ENCODE results near the gene WDR47.

WDR47 gene

DNA sequence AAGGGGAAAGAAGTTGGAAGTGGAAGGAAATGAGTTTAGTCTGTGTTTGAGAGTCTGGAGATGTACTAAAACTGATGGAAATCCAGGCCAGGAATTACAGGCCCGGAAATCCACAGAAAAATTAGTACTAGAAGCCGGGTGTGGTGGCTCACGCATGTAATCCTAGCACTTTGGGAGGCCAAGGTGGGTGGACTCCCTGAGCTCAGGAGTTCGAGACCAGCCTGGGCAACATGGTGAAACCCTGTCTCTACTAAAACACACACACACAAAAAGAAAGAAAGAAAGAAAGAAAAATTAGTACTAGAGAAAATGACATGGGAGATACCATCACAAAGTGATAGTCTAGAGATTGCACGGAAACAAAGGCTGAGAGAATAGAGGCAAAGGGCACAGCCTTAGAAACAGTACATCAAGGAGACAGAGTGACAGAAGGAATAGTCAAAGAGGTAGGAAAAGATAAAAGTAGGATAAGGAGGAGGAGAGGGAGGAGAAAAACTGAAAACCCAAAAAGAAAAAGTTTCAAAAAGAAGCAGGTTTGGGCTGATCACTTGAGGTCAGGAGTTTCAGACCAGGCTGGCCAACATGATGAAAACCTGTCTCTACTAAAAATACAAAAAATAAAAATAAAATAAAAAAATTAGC, 38.7 kb upstream of the WDR47 start:
- no peak for DNase-seq (ENCODE audit: low spot score)
- Histone ChIP-seq H3K4me2 (ENCODE audit: insufficient read depth, low read length, poor library complexity, severe bottlenecking) (no peak overlapping the region), H3K27ac (replicated peaks; ENCODE audit: low read length) (no peak overlapping the region)

GRCh38 chr1:109079240-109079622, 37.3 kb upstream of the WDR47 start:
- no peak overlapping the region for H2BK120ac ChIP-seq (ENCODE audit: low read depth, low read length)
- no peaks in the 10 kb centered on the region for H3K27me3 ChIP-seq (ENCODE audit: control insufficient read depth in 3 of 3, insufficient read depth in 3 of 3, low read depth in 1 of 3, low read length in 3 of 3)
- no peak overlapping the region for H3K4me2 ChIP-seq (ENCODE audit: insufficient read depth, low read length, poor library complexity, severe bottlenecking)
- H3K14ac ChIP-seq (ENCODE audit: low read length) = no peak overlapping the region
- H2AFZ ChIP-seq (ENCODE audit: low read length) = no peak overlapping the region
- no peak overlapping the region for H4K8ac ChIP-seq (ENCODE audit: low read depth, low read length)
- no peak overlapping the region for H3K4ac ChIP-seq (ENCODE audit: low read length)
- peaks cover 0 to 14% of the 10 kb centered on the region in 2 donors for H3K4me1 ChIP-seq (ENCODE audit: control insufficient read depth in 2 of 2, insufficient read depth in 1 of 2, low read depth in 1 of 2, low read length in 2 of 2)
- no peak overlapping the region for H2BK12ac ChIP-seq (ENCODE audit: low read length)
- H3K23ac ChIP-seq (ENCODE audit: low read depth, low read length, poor library complexity) = no peak overlapping the region
- no peak overlapping the region for H2AK5ac ChIP-seq (ENCODE audit: low read depth, low read length)
- H2BK15ac ChIP-seq (ENCODE audit: low read length) = no peak overlapping the region
- no peak overlapping the region for H3K27ac ChIP-seq (replicated peaks; ENCODE audit: low read length)
- no peaks in the 10 kb centered on the region for H3K9me3 ChIP-seq (replicated peaks in 1 of 2; ENCODE audit: control insufficient read depth in 2 of 2, insufficient read depth in 1 of 2, low read depth in 1 of 2, low read length in 2 of 2)
- no peak overlapping the region for H4K91ac ChIP-seq (ENCODE audit: low read depth, low read length, poor library complexity)
- H3K79me1 ChIP-seq (ENCODE audit: low read depth, low read length) = no peaks in the 10 kb centered on the region
- no peak for DNase-seq (ENCODE audit: low spot score)
- H3K9ac ChIP-seq (ENCODE audit: low read depth, low read length, poor library complexity) = no peak overlapping the region
- H3K4me3 ChIP-seq (ENCODE audit: low read length in 2 of 2) = no peak overlapping the region
- no peak overlapping the region for H3K18ac ChIP-seq (ENCODE audit: low read length)
- no peaks in the 10 kb centered on the region for H3K36me3 ChIP-seq (replicated peaks in 1 of 2; ENCODE audit: control insufficient read depth in 2 of 2, insufficient read depth in 2 of 2, low read length in 2 of 2)
- WGBS, 2 donors (ENCODE audit: extremely low coverage in 2 of 2, insufficient read length in 2 of 2, insufficient replicate concordance in 1 of 2) = 100% methylated on average over 1 of the region's 2 CpGs; no CpG with 5 or more reads in 1 of the 2 donors
- no peak overlapping the region for H2BK5ac ChIP-seq (ENCODE audit: low read length)

More for the DNA sequence above, 38.7 kb upstream of the WDR47 start:
- Histone ChIP-seq H2BK12ac (ENCODE audit: low read length) (no peak overlapping the region), H3K27me3 (ENCODE audit: control insufficient read depth in 3 of 3, insufficient read depth in 3 of 3, low read depth in 1 of 3, low read length in 3 of 3) (no peaks in the 10 kb centered on the region), H2BK15ac (ENCODE audit: low read length) (no peak overlapping the region), H3K4me3 (ENCODE audit: low read length in 2 of 2) (no peak overlapping the region), H2BK120ac (ENCODE audit: low read depth, low read length) (no peak overlapping the region), H3K9ac (ENCODE audit: low read depth, low read length, poor library complexity) (no peak overlapping the region), H3K36me3 (replicated peaks in 1 of 2; ENCODE audit: control insufficient read depth in 2 of 2, insufficient read depth in 2 of 2, low read length in 2 of 2) (no peaks in the 10 kb centered on the region), H4K91ac (ENCODE audit: low read depth, low read length, poor library complexity) (no peak overlapping the region), H3K79me1 (ENCODE audit: low read depth, low read length) (no peaks in the 10 kb centered on the region), H3K23ac (ENCODE audit: low read depth, low read length, poor library complexity) (no peak overlapping the region), H3K4ac (ENCODE audit: low read length) (no peak overlapping the region), H2AK5ac (ENCODE audit: low read depth, low read length) (no peak overlapping the region), H3K9me3 (replicated peaks in 1 of 2; ENCODE audit: control insufficient read depth in 2 of 2, insufficient read depth in 1 of 2, low read depth in 1 of 2, low read length in 2 of 2) (no peaks in the 10 kb centered on the region), H4K8ac (ENCODE audit: low read depth, low read length) (no peak overlapping the region), H2AFZ (ENCODE audit: low read length) (peak overlapping the region; percentile 79), H3K4me1 (ENCODE audit: control insufficient read depth in 2 of 2, insufficient read depth in 1 of 2, low read depth in 1 of 2, low read length in 2 of 2) (peaks cover 0 to 13% of the 10 kb centered on the region in 2 donors), H3K18ac (ENCODE audit: low read length) (no peak overlapping the region), H3K14ac (ENCODE audit: low read length) (no peak overlapping the region), H2BK5ac (ENCODE audit: low read length) (no peak overlapping the region)
- no CpG with 5 or more reads among the region's 5 CpGs for WGBS, 2 donors (ENCODE audit: extremely low coverage in 2 of 2, insufficient read length in 2 of 2, insufficient replicate concordance in 1 of 2)

DNA sequence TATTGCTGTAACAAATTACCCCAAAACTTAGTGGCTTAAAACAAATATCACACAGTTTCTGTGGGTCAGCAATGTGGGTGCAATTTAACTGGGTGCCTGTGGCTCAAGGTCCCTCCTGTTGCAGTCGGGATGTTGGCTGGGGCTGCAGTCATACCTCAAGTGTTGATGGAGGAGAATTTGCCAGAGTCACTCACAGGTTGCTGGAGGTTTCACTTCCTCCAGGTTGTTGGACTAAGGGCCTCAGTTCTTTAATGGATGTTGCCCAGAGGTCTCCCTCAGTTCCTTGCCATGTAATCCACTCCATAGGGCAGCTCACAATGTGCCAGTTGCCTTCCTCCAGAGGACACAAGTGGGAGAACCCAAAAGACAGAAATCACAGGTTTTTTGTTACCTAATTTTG, 36.4 kb upstream of the WDR47 start:
- Histone ChIP-seq H4K91ac (ENCODE audit: low read depth, low read length, poor library complexity) (no peak overlapping the region), H2BK12ac (ENCODE audit: low read length) (no peak overlapping the region), H3K27ac (replicated peaks; ENCODE audit: low read length) (no peak overlapping the region), H3K4me2 (ENCODE audit: insufficient read depth, low read length, poor library complexity, severe bottlenecking) (no peak overlapping the region), H3K79me1 (ENCODE audit: low read depth, low read length) (peaks cover 3% of the 10 kb centered on the region), H2BK15ac (ENCODE audit: low read length) (no peak overlapping the region), H3K4me3 (ENCODE audit: low read length in 2 of 2) (no peak overlapping the region), H3K9me3 (replicated peaks in 1 of 2; ENCODE audit: control insufficient read depth in 2 of 2, insufficient read depth in 1 of 2, low read depth in 1 of 2, low read length in 2 of 2) (no peaks in the 10 kb centered on the region), H3K4ac (ENCODE audit: low read length) (no peak overlapping the region), H2BK120ac (ENCODE audit: low read depth, low read length) (no peak overlapping the region), H3K23ac (ENCODE audit: low read depth, low read length, poor library complexity) (no peak overlapping the region), H2AFZ (ENCODE audit: low read length) (peak overlapping the region; percentile 57), H2AK5ac (ENCODE audit: low read depth, low read length) (no peak overlapping the region), H3K36me3 (replicated peaks in 1 of 2; ENCODE audit: control insufficient read depth in 2 of 2, insufficient read depth in 2 of 2, low read length in 2 of 2) (no peaks in the 10 kb centered on the region), H3K18ac (ENCODE audit: low read length) (no peak overlapping the region), H4K8ac (ENCODE audit: low read depth, low read length) (no peak overlapping the region), H3K9ac (ENCODE audit: low read depth, low read length, poor library complexity) (no peak overlapping the region), H3K27me3 (ENCODE audit: control insufficient read depth in 3 of 3, insufficient read depth in 3 of 3, low read depth in 1 of 3, low read length in 3 of 3) (no peaks in the 10 kb centered on the region), H2BK5ac (ENCODE audit: low read length) (no peak overlapping the region), H3K14ac (ENCODE audit: low read length) (no peak overlapping the region), H3K4me1 (ENCODE audit: control insufficient read depth in 2 of 2, insufficient read depth in 1 of 2, low read depth in 1 of 2, low read length in 2 of 2) (peaks cover 0 to 5% of the 10 kb centered on the region in 2 donors)
- no peak for DNase-seq (ENCODE audit: low spot score)
- WGBS, 2 donors (ENCODE audit: extremely low coverage in 2 of 2, insufficient read length in 2 of 2, insufficient replicate concordance in 1 of 2) = no CpG with 5 or more reads among the region's 1 CpG

- Histone ChIP-seq H2BK120ac (ENCODE audit: low read depth, low read length) (no peak within 1 kb of the TSS), H3K18ac (ENCODE audit: low read length) (no peak within 1 kb of the TSS), H2BK12ac (ENCODE audit: low read length) (peak within 1 kb of the TSS; percentile 84), H3K27ac (replicated peaks; ENCODE audit: low read length) (peak within 1 kb of the TSS; percentile 83), H2AFZ (ENCODE audit: low read length) (peak within 1 kb of the TSS; percentile 85), H3K4ac (ENCODE audit: low read length) (no peak within 1 kb of the TSS), H3K14ac (ENCODE audit: low read length) (no peak within 1 kb of the TSS), H2BK5ac (ENCODE audit: low read length) (no peak within 1 kb of the TSS), H3K27me3 (ENCODE audit: control insufficient read depth in 3 of 3, insufficient read depth in 3 of 3, low read depth in 1 of 3, low read length in 3 of 3) (no peaks in the 10 kb centered on the region), H3K9me3 (replicated peaks in 1 of 2; ENCODE audit: control insufficient read depth in 2 of 2, insufficient read depth in 1 of 2, low read depth in 1 of 2, low read length in 2 of 2) (no peaks in the 10 kb centered on the region), H3K79me1 (ENCODE audit: low read depth, low read length) (peaks cover 3% of the 10 kb centered on the region), H3K4me3 (ENCODE audit: low read length in 2 of 2) (peak within 1 kb of the TSS; percentile 81 to 93), H4K91ac (ENCODE audit: low read depth, low read length, poor library complexity) (no peak within 1 kb of the TSS), H2AK5ac (ENCODE audit: low read depth, low read length) (no peak within 1 kb of the TSS), H3K23ac (ENCODE audit: low read depth, low read length, poor library complexity) (peak within 1 kb of the TSS; percentile 61), H3K9ac (ENCODE audit: low read depth, low read length, poor library complexity) (peak within 1 kb of the TSS; percentile 38), H3K4me1 (ENCODE audit: control insufficient read depth in 2 of 2, insufficient read depth in 1 of 2, low read depth in 1 of 2, low read length in 2 of 2) (peaks cover 0 to 2% of the 10 kb centered on the region in 2 donors), H2BK15ac (ENCODE audit: low read length) (peak within 1 kb of the TSS; percentile 75), H3K36me3 (replicated peaks in 1 of 2; ENCODE audit: control insufficient read depth in 2 of 2, insufficient read depth in 2 of 2, low read length in 2 of 2) (peaks cover 0 to 8% of the 10 kb centered on the region in 2 donors), H4K8ac (ENCODE audit: low read depth, low read length) (peak within 1 kb of the TSS; percentile 65), H3K4me2 (ENCODE audit: insufficient read depth, low read length, poor library complexity, severe bottlenecking) (peak within 1 kb of the TSS; percentile 52)
- peak; percentile 83 for DNase-seq (ENCODE audit: low spot score)
- WGBS, 2 donors (ENCODE audit: extremely low coverage in 2 of 2, insufficient read length in 2 of 2, insufficient replicate concordance in 1 of 2) = no CpG with 5 or more reads among the region's 39 CpGs
Measured at GRCh38 chr1:109075531-109076490, 33.9 kb upstream of the WDR47 start, which contains the start of gene TAF13. Gene TAF13 (minus strand): TSS chr1:109076003. CDS start chr1:109075947, 56 bp downstream.

Measured in neuronal stem cell (in vitro differentiated cells).